Measurements from ENCODE around the gene NPPB. TPM values are rescaled to one million over a fixed set of nuclear protein-coding genes. Genes with fewer than 3 reads are reported as not detected.
"Not testable (repeated sequence)": the region's sequence is repeated elsewhere in the genome, so short reads cannot be mapped to it uniquely, and the experiment has no call there.

NPPB gene
- 0.67 and 0.89 TPM in 2 replicates for total RNA-seq (2014; rRNA removed; shearing (Covaris generic))

DNA sequence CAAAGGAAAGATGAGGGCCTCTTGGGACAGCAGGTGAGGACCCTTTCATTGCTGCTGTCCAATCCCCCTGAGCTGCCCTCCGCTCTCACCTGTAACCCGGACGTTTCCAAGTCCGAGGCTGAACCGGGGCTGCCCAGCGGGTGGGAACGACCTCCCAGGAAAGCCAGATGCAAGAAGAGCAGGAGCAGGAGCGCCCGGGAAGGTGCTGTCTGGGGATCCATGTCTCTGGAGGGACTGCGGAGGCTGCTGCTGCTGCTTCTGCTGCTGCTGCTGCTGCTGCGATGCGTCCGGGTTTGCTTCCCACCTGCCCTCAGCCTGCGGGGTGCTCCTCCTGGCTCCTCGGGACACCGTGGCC, at the start of gene NPPB:
Gene NPPB, minus strand, starts transcription at position 333 of the 355 bp plus-strand sequence. Its CDS starts 112 bp downstream, at position 221.
- H3K27ac ChIP-seq: no peak within 1 kb of the TSS; the same call in 1 of the 2 replicates
- peak within 1 kb of the TSS; percentile 1; the same call in 1 of the 2 replicates for H3K4me3 ChIP-seq
- peaks cover 33% of the 10 kb centered on the region for H3K4me1 ChIP-seq
- no peaks in the 10 kb centered on the region for H3K36me3 ChIP-seq
- no peak for DNase-seq
- H3K27me3 ChIP-seq: 0 out of 2 replicates have a peak, but pooled peaks cover 2% of the 10 kb centered on the region
- H3K9me3 ChIP-seq (replicated peaks): 0 out of 2 replicates have a peak, but pooled peaks cover 5% of the 10 kb centered on the region

GRCh38 chr1:11908095-11908675, 49.4 kb upstream of the NPPB start:
- Histone ChIP-seq H3K4me1 (no peaks in the 10 kb centered on the region), H3K27ac (peak overlapping the region; percentile 100), H3K4me3 (peak overlapping the region; percentile 56), H3K9me3 (replicated peaks) (no peaks in the 10 kb centered on the region), H3K27me3 (no peaks in the 10 kb centered on the region), H3K36me3 (no peaks in the 10 kb centered on the region)
- DNase-seq: peak; percentile 95 to 98

- H3K4me3 ChIP-seq: no peak overlapping the region
- H3K4me1 ChIP-seq: no peaks in the 10 kb centered on the region
- H3K27me3 ChIP-seq: no peaks in the 10 kb centered on the region
- DNase-seq: peak; percentile 94 to 98
- peak overlapping the region; percentile 100 for H3K27ac ChIP-seq
- H3K36me3 ChIP-seq: no peaks in the 10 kb centered on the region
- no peaks in the 10 kb centered on the region for H3K9me3 ChIP-seq (replicated peaks)
Observed at GRCh38 chr1:11907275-11908094, 48.7 kb upstream of the NPPB start.

DNA sequence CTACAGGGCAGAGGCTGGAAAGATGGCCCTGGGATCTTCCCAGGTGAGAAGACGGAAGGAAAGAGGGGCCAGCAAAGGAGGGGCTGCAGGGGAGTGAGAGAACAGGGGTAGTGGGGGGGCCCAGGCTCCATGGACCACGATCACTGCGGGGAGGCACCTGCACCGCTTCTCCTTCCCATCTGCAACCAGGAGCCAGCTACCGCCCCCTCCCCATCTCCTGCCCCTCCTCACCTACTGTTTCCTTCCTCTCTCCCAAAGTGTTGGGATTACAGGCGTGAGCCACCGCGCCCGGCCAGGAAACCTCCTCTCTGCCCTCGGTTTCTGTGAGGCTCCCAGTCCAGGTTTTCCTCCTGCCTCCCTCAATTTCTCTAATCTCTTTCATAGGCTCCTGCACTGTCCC, 48.1 kb upstream of the NPPB start:
- DNase-seq: no peak
- no peaks in the 10 kb centered on the region for H3K36me3 ChIP-seq
- H3K27ac ChIP-seq: no peak overlapping the region
- H3K4me3 ChIP-seq: no peak overlapping the region
- no peaks in the 10 kb centered on the region for H3K27me3 ChIP-seq
- no peaks in the 10 kb centered on the region for H3K9me3 ChIP-seq (replicated peaks)
- no peaks in the 10 kb centered on the region for H3K4me1 ChIP-seq

DNA sequence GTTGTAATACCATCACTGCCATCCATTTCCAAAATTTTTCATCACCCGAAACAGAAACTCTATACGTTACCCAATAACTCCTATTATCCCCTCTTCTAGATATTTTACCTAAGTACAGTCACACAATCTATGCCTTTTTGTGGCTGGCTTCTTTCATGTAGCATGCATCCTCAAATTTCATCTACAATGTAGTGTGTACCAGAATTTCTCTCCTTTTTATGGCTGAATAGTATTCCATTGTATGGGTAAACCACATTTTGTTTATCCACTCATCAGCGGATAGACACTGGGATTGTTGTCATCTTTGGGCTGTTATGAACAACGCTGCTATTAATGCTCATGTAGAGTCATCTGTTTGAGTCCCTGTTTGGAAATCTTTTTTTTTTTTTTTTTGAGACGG, 46.2 kb upstream of the NPPB start:
- Histone ChIP-seq H3K27ac (no peak overlapping the region), H3K4me3 (no peak overlapping the region), H3K9me3 (replicated peaks) (no peaks in the 10 kb centered on the region), H3K36me3 (no peaks in the 10 kb centered on the region), H3K27me3 (peaks cover 12% of the 10 kb centered on the region; the same call in 1 of the 2 replicates), H3K4me1 (no peaks in the 10 kb centered on the region)
- DNase-seq: no peak

GRCh38 chr1:11904156-11904555, 45.4 kb upstream of the NPPB start:
- not testable (repeated sequence) for H3K27ac ChIP-seq; H3K4me1 ChIP-seq; H3K9me3 ChIP-seq (replicated peaks); H3K4me3 ChIP-seq; DNase-seq; H3K36me3 ChIP-seq
- H3K27me3 ChIP-seq: peaks cover 17% of the 10 kb centered on the region; the same call in 1 of the 2 replicates

GRCh38 chr1:11903210-11903609, 44.5 kb upstream of the NPPB start:
- Histone ChIP-seq H3K9me3 (replicated peaks) (no peaks in the 10 kb centered on the region), H3K4me3 (no peak overlapping the region), H3K4me1 (no peaks in the 10 kb centered on the region), H3K27me3 (peaks cover 24% of the 10 kb centered on the region; the same call in 1 of the 2 replicates), H3K27ac (no peak overlapping the region), H3K36me3 (no peaks in the 10 kb centered on the region)
- DNase-seq: no peak

DNA sequence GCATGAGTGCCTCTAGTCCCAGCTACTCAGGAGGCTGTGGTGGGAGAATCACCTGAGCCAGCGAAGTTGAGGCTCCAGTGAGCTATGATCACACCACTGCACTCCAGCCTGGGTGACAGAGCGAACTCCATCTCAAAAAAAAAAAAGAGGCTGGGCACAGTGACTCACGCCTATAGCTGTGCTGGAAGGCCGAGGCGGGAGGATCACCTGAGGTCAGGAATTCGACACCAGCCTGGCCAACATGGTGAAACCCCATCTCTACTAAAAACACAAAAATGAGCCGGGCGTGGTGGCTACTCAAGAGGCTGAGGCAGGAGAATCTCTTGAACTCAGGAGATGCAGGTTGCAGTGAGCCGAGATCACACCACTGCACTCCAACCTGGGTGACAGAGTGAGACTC, 42.7 kb upstream of the NPPB start:
- not testable (repeated sequence) for H3K4me3 ChIP-seq; H3K4me1 ChIP-seq; H3K9me3 ChIP-seq (replicated peaks); DNase-seq; H3K27ac ChIP-seq; H3K36me3 ChIP-seq
- H3K27me3 ChIP-seq: peaks cover 24% of the 10 kb centered on the region; the same call in 1 of the 2 replicates

GRCh38 chr1:11898831-11899467, 40.2 kb upstream of the NPPB start:
- Histone ChIP-seq H3K36me3 (no peaks in the 10 kb centered on the region), H3K4me1 (no peaks in the 10 kb centered on the region), H3K27ac (no peak overlapping the region), H3K4me3 (no peak overlapping the region), H3K9me3 (replicated peaks) (no peaks in the 10 kb centered on the region), H3K27me3 (peaks cover 24% of the 10 kb centered on the region; the same call in 1 of the 2 replicates)
- DNase-seq: no peak

- Histone ChIP-seq H3K4me3 (no peak overlapping the region), H3K4me1 (no peaks in the 10 kb centered on the region), H3K27ac (no peak overlapping the region), H3K27me3 (peaks cover 24% of the 10 kb centered on the region; the same call in 1 of the 2 replicates), H3K9me3 (replicated peaks) (no peaks in the 10 kb centered on the region), H3K36me3 (no peaks in the 10 kb centered on the region)
- DNase-seq: no peak
Observed at GRCh38 chr1:11898086-11898785, 39.5 kb upstream of the NPPB start.

- not testable (repeated sequence) for H3K4me1 ChIP-seq; DNase-seq; H3K27ac ChIP-seq; H3K9me3 ChIP-seq (replicated peaks); H3K36me3 ChIP-seq; H3K27me3 ChIP-seq; H3K4me3 ChIP-seq
Observed at GRCh38 chr1:11894501-11894900, 35.8 kb upstream of the NPPB start.

GRCh38 chr1:11893907-11894251, 35.1 kb upstream of the NPPB start:
- no peaks in the 10 kb centered on the region for H3K36me3 ChIP-seq
- no peak overlapping the region for H3K4me3 ChIP-seq
- H3K27me3 ChIP-seq: peaks cover 4% of the 10 kb centered on the region; the same call in 1 of the 2 replicates
- peak; percentile 62 to 80 for DNase-seq
- H3K9me3 ChIP-seq (replicated peaks): no peaks in the 10 kb centered on the region
- no peaks in the 10 kb centered on the region for H3K4me1 ChIP-seq
- no peak overlapping the region for H3K27ac ChIP-seq

GRCh38 chr1:11891433-11892186, 32.9 kb upstream of the NPPB start:
- Histone ChIP-seq H3K27ac (no peak overlapping the region), H3K9me3 (replicated peaks) (no peaks in the 10 kb centered on the region), H3K4me1 (no peaks in the 10 kb centered on the region), H3K4me3 (no peak overlapping the region), H3K36me3 (no peaks in the 10 kb centered on the region), H3K27me3 (no peaks in the 10 kb centered on the region; the same call in 1 of the 2 replicates)
- DNase-seq: no peak

- Histone ChIP-seq H3K27ac (no peak overlapping the region), H3K4me1 (no peaks in the 10 kb centered on the region), H3K9me3 (replicated peaks) (no peaks in the 10 kb centered on the region), H3K4me3 (no peak overlapping the region), H3K36me3 (no peaks in the 10 kb centered on the region), H3K27me3 (no peaks in the 10 kb centered on the region; the same call in 1 of the 2 replicates)
- DNase-seq: no peak
Observed at GRCh38 chr1:11888877-11889208, 30.1 kb upstream of the NPPB start.
